Head of caudate nucleus (tissue), 42 donors: ENCODE measurements around the gene PLCD3.
A peak's percentile ranks its signal among the peaks of the same experiment; 100 is the strongest.

Source experiments
- DNase-seq, 42 donors: peaks; one replicate each; pipeline versions ENCODE4 v3.0.0 to v3.0.0-alpha.2; 2020 to 2021; ENCODE audit warnings: mixed read lengths in 7 of 42
- intact Hi-C: fragments of 100-400 bp; cut with DNase I; formaldehyde crosslinking; loops from one replicate; pipeline ENCODE4 v1.15.0; 2022

The PLCD3 gene

GRCh38 chr17:45093444-45094110 is 38.7 kb downstream of the PLCD3 start:
- peak in 3 of 42 donors; percentile 5 to 30 (median 25) for DNase-seq
- intact Hi-C loops: loop anchor here (5.0 kb wide), 1 partner anchor 36 kb away; no protein-coding TSS in a partner anchor

GRCh38 chr17:45092911-45093430 is 39.3 kb downstream of the PLCD3 start:
- intact Hi-C loops: loop anchor here (5.0 kb wide), 1 partner anchor 36 kb away; no protein-coding TSS in a partner anchor
- DNase-seq: peak; percentile 77 to 98 (median 92)

DNA sequence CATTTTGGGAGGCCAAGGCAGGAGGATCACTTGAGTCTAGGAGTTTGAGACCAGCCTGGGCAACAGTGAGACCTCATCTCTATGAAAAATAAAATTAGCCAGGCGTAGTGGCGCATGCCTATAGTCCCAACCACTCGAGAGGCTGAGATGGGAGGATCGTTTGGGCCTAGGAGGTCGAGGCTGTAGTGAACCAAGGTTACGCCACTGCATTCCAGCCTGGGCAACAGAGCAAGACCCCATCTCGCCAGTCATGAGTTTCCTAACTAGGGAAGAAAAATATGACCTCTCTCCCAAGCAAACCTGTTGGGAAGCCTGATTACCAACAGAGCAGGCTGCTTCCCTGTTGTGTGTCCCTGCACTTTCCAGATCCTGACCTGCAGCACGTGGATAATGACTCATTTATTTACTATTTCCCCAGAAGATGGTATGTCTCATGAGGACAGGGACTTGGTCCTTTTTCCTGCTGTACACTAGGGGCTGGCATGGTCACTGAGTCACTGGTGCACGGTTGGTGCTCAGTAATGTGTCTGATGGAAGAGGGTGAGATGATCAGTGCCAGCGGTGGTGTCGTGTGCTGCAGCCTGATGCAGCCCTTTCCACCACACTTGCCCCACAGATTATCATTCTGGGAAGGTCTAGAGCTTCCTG is 40.4 kb downstream of the PLCD3 start:
- no peak for DNase-seq
- intact Hi-C loops: loop anchor here (5.0 kb wide), 1 partner anchor 35 kb away; no protein-coding TSS in a partner anchor

- intact Hi-C loops: loop anchor here (5.0 kb wide), 1 partner anchor 33 kb away; no protein-coding TSS in a partner anchor
- no peak for DNase-seq
Observed at GRCh38 chr17:45090711-45091110, 41.6 kb downstream of the PLCD3 start.

DNA sequence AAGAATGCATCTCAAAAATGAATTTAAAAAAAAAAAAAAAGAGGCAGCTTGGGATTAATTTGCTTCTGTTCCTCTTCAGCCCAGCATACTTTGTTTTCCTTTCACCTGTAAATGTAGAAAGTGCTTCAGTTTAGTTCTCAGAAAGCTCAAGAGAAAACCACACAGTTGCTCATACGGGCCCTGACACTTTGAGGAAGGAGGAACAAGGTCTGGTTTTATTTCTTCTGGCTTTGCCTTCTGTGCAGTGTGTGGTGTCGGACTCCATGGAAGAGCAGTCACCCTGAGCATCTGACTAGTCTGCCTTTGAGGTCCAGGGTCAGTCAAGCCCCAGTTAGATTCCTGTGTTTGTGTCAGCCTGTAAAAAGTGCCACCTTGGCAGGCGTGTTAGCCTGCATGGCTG is 43.6 kb downstream of the PLCD3 start:
- no peak for DNase-seq
- intact Hi-C loops: no loop called here

GRCh38 chr17:45087978-45088377 is 44.3 kb downstream of the PLCD3 start:
- intact Hi-C loops: no loop called here
- DNase-seq: no peak

DNA sequence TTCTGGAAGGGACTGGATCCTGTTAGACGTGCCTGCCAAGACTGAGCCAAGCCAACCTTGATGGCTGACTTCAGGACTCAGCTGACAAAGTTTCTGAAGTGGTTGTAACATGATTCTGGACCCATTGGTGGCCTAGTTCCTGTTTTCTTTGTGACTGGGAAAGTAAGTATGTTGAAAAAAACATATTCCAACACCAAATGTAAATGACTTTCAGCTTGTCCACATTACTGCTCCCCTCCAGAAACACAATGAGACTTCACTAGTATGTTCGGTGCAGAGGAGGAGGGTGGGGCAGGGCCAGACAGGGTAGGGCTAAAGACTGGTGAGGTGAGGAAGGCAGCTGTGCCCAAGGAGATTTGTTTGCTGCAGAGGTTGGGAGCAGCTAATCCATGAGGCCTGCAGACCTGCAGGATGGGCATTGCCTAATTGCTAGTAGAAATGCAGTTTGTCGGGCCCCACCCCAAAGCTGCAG is 44.8 kb downstream of the PLCD3 start:
- intact Hi-C loops: no loop called here

DNA sequence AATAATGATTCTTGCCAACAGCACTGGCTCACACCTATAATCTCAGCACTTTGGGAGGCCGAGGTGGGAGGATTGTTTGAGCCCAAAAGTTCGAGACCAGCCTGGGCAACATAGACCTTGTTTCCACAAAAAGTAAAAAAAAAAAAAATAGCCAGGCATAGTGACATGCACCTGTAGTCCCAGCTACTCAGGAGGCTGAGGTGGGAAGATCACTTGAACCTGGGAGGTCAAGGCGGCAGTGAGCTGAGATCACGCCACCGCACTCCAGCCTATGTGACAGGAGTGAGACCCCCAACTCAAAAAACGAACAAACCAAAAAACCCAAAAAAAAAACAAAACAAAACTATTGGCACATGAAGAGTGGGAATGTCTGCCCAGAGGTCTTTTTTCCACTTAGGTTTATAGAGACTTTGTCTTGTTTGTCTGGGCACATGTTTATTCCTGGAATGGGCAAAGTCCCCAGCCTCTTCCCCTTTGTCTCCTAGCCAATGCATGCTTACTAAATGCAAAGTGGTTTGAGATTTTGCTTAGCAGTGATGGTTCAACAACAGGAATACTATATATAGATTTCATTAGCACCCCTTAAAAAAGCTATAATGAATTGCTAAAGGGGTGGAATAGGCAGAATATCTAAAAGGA is 45.3 kb downstream of the PLCD3 start:
- intact Hi-C loops: no loop called here
- DNase-seq: peak in 2 of 42 donors; percentile 27 to 29

More for the DNA sequence above, 44.8 kb downstream of the PLCD3 start:
- DNase-seq: no peak

- peak in 1 of 42 donors; percentile 30 for DNase-seq
- intact Hi-C loops: no loop called here
Observed at GRCh38 chr17:45086391-45086790, 45.9 kb downstream of the PLCD3 start.

- peak in 8 of 42 donors; percentile 10 to 62 (median 32) for DNase-seq
- intact Hi-C loops: no loop called here
Observed at GRCh38 chr17:45081047-45081703, 51.1 kb downstream of the PLCD3 start.

- intact Hi-C loops: no loop called here
- DNase-seq: no peak
Observed at GRCh38 chr17:45077643-45078042, 54.7 kb downstream of the PLCD3 start.

DNA sequence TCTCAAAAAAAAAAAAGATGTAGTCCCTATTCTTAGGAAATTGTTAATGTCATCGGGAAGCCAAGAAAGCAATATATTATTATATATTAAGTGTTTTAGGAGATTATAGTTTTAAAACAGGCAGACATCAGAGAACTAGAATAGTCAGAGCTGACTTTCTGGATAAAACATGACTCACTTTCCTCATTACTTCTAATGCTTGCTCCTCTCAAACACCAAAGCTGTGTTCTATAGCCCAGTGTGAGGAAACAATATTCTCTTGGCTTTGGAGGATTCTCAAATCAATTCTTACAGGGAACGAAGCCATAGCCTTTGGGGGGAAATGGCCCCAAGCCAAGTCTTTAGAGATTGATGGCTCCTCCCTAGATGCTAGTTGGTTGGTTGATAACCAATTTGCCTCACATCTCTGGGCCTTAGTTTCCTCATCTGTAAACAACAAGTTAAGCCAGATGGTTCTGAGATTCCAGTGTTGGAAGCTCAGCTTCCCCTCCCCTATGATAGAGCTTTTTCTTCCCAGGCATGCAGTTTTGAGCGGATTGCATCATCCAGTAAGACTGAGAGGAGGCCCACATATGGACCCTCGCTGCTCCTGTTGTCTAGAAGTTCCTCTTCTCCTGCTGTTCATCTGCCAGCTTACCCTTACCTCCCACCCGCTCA is 58.8 kb downstream of the PLCD3 start:
- intact Hi-C loops: no loop called here
- DNase-seq: no peak

GRCh38 chr17:45070809-45071208 is 61.5 kb downstream of the PLCD3 start:
- no peak for DNase-seq
- intact Hi-C loops: no loop called here

DNA sequence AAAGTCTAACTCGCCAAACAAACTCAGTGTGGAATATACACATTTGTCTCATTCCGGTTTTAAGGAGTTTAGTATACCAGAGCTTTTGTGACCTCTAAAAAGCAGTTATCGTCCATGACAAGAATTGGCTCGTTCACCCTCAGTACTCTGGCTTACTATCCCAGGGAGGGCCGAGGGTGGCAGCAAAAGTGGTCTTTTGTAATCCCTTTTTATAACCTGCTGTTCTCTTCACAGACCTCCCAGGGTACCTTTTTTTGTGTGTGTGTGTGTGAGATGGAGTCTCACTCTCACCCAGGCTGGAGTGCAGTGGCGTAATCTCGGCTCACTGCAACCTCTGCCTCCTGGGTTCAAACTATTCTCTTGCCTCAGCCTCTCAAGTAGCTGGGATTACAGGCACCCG is 62.3 kb downstream of the PLCD3 start:
- no peak for DNase-seq
- intact Hi-C loops: no loop called here

- intact Hi-C loops: no loop called here
Observed at GRCh38 chr17:45067637-45068036, 64.7 kb downstream of the PLCD3 start.

DNA sequence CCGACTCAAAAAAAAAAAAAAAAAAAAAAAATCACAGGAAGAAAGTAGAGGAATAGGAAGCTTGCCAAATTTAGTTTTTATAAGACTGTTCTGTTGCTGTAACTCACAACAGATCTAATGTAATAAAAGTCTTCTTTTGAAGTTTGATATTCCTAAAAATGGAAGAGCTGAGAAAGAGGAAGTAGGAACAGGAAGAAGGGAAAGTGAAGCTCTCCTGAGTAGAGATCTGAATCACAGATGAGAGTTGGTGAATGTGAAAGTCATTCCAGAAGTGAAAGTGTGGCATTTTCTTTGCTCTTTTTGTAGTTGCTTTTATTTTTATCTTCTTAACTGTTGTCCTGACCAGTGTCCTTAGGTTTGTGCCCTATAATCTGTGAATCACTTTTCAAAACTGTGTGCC is 69.1 kb downstream of the PLCD3 start:
- DNase-seq: no peak
- intact Hi-C loops: no loop called here

More at GRCh38 chr17:45067637-45068036, 64.7 kb downstream of the PLCD3 start:
- DNase-seq: no peak

DNA sequence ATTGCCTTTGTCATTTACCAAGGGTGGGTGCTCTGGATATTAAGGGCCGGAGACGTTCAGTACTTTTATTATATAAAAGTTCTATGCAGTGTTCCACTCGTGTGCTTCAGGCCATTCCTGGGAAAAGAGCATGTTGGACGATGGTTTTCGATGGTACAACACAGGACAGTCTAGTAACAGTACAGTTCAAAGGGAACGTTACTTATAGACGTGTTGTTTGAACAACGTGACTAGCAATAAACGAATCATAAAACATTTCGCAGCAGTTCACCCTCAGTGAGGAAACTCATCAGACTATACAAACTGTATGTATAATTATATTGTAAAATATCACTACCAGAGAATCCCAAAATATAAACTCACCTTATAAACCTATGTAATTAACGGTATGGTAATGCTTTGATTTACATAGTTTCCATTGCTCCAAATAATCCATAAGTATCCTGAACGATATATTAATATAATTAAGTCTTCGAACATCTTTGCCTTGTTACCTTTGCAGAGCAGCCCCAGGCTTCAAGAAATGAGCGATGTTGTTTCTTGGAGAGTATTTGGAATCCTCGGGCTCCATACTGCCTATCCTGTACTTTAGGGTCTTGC is 70.6 kb downstream of the PLCD3 start:
- DNase-seq: no peak
- intact Hi-C loops: no loop called here
